ENCODE measurements around the gene TEX11. TPM values are rescaled to one million over a fixed set of nuclear protein-coding genes. Genes with fewer than 3 reads are reported as not detected.
"Not testable (repeated sequence)": the region's sequence is repeated elsewhere in the genome, so short reads cannot be mapped to it uniquely, and the experiment has no call there.

The TEX11 gene
- total RNA-seq, 1 donor from 2014 or later: not detected

DNA sequence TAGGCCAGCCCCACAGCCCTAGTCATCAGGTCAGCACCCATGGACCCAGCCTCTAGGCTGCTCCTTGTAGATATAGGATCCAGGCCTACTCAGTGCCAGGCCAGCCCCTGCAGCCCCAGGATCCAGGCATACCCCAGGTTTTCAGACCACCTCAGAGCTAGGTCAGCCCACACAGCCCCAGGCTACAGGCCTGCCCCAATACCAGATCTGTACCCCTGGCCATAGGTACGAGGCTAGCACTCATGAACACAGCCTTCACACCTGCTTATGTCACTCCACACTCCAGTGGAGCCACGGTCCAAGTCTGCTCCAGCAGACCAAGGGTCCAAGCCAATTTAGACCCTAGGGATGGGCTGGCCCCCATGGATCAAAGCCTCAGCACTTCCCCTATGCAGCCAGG, 272.8 kb downstream of the TEX11 start:
- H3K27me3 Mint-ChIP-seq (ENCODE audit: insufficient read depth): no peaks in the 10 kb centered on the region
- H3K36me3 Mint-ChIP-seq (ENCODE audit: low read depth): no peaks in the 10 kb centered on the region
- no peak overlapping the region for H3K27ac Mint-ChIP-seq
- H3K4me3 Mint-ChIP-seq: no peak overlapping the region
- no peak for DNase-seq (ENCODE audit: low spot score)
- H3K9me3 Mint-ChIP-seq: peaks cover 3% of the 10 kb centered on the region
- intact Hi-C loops (cut with micrococcal nuclease): no loop called here
- H3K4me1 Mint-ChIP-seq (ENCODE audit: low read depth): no peaks in the 10 kb centered on the region

DNA sequence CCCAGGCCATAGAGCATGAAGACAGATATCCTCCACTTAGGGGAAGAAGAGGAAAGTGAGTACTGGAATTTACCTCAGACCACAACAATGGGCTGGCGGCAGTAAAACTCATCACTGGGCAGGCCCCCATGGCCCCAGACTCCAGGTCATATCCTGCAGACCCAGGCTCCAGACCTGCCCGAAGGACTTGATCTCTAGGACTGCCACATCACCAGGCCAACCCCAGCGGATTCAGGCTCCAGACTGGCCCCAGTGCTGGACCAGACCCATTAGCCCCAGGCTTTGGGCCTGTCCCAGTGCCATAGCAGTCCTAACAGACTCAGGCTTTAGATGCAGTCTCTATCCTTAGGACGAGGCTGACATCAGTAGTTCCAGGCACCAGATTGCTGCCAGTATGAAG, 273.3 kb downstream of the TEX11 start:
- Mint-ChIP-seq H3K4me1 (ENCODE audit: low read depth) (no peaks in the 10 kb centered on the region), H3K27ac (no peak overlapping the region), H3K9me3 (peaks cover 3% of the 10 kb centered on the region), H3K4me3 (no peak overlapping the region), H3K36me3 (ENCODE audit: low read depth) (no peaks in the 10 kb centered on the region), H3K27me3 (ENCODE audit: insufficient read depth) (no peaks in the 10 kb centered on the region)
- no peak for DNase-seq (ENCODE audit: low spot score)
- intact Hi-C loops (cut with micrococcal nuclease): no loop called here

DNA sequence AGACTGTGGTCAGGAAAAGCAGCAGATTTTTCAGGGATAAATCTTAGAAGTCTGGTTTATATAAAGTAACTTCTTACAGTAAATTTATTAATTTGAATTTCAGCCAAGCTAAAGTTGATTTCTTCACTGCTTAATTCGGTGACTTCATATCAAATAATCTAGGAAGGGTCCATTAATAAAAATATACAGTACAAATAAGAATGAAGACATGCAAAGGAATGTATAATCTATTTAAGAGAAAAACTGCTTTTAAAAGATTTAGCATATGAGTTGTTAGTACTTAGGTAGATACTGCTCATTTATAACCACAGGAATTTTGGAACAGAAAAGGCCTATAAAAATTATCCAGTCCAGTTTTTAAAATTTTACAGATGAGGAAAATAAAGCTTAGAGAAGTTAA, 286.8 kb downstream of the TEX11 start:
- no peaks in the 10 kb centered on the region for H3K9me3 Mint-ChIP-seq
- no peak for DNase-seq (ENCODE audit: low spot score)
- intact Hi-C loops (cut with micrococcal nuclease): no loop called here
- no peaks in the 10 kb centered on the region for H3K36me3 Mint-ChIP-seq (ENCODE audit: low read depth)
- H3K4me1 Mint-ChIP-seq (ENCODE audit: low read depth): no peaks in the 10 kb centered on the region
- H3K27ac Mint-ChIP-seq: no peak overlapping the region
- H3K4me3 Mint-ChIP-seq: no peak overlapping the region
- peaks cover 7% of the 10 kb centered on the region for H3K27me3 Mint-ChIP-seq (ENCODE audit: insufficient read depth)

DNA sequence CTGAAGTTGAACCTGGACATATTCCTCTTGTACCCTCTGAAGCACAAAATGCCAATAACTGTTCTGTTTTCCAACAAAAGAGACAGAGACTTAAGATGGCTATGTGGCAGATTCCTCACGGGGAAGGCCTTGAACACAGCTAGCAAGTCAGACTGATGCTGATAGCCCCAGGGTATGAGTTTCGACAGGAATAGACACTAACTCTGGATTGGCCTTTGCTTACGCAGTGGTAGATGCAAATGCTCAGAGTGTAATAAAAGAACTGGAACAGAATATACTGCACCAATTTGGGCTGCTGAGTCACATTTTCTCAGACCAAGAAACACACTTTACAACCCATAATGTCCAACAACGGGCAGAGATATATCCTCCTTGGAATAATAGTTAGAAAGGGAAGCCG, 290.0 kb downstream of the TEX11 start:
- Mint-ChIP-seq H3K4me3 (no peak overlapping the region), H3K4me1 (ENCODE audit: low read depth) (no peaks in the 10 kb centered on the region), H3K36me3 (ENCODE audit: low read depth) (no peaks in the 10 kb centered on the region), H3K27me3 (ENCODE audit: insufficient read depth) (peaks cover 5% of the 10 kb centered on the region), H3K27ac (no peak overlapping the region), H3K9me3 (no peaks in the 10 kb centered on the region)
- DNase-seq (ENCODE audit: low spot score): no peak
- intact Hi-C loops (cut with micrococcal nuclease): no loop called here

DNA sequence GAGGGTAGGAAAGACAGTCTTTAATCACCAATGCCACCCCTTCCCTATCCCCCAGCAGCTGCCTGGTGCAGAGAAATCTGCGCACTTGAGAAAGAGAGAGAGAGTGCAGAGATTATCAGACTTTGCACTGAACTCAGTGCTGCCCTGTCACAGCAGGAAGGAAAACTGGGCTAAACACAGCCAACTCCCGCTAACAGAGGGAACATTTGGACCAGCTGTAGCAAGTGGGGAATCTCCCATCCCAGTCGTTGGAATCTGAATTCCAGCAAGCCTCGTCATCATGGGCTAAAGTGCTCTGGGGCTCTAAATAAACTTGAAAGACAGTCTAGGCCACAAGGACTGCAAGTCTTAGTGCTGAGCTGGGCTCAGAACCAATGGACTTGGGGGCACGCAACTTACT, 295.2 kb downstream of the TEX11 start:
- Mint-ChIP-seq H3K4me3 (no peak overlapping the region), H3K36me3 (ENCODE audit: low read depth) (no peaks in the 10 kb centered on the region), H3K9me3 (no peaks in the 10 kb centered on the region), H3K27ac (no peak overlapping the region), H3K4me1 (ENCODE audit: low read depth) (peaks cover 9% of the 10 kb centered on the region), H3K27me3 (ENCODE audit: insufficient read depth) (peaks cover 5% of the 10 kb centered on the region)
- no peak for DNase-seq (ENCODE audit: low spot score)
- intact Hi-C loops (cut with micrococcal nuclease): no loop called here

DNA sequence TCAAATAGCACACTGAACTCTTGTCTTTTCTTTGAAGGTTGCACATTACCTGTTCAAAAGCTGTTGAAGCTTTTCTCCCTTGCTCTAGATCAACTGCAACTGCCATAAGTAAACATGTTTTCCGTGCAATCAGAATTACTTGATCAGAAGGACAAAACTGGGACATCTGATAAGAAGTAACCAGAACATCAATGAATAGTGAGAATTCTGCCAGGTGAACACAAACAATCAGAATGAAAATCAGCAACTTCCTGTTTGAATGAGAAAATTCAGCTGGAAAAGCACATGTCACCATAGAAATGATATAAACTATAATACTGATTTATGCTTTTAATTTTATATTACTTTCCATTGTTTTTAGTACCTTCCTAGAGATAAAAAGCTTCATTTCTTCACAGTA, 303.2 kb downstream of the TEX11 start:
- DNase-seq (ENCODE audit: low spot score): no peak
- Mint-ChIP-seq H3K27me3 (ENCODE audit: insufficient read depth) (peaks cover 4% of the 10 kb centered on the region), H3K36me3 (ENCODE audit: low read depth) (no peaks in the 10 kb centered on the region), H3K9me3 (no peaks in the 10 kb centered on the region), H3K27ac (no peak overlapping the region), H3K4me3 (no peak overlapping the region), H3K4me1 (ENCODE audit: low read depth) (peaks cover 1% of the 10 kb centered on the region)
- intact Hi-C loops (cut with micrococcal nuclease): no loop called here

DNA sequence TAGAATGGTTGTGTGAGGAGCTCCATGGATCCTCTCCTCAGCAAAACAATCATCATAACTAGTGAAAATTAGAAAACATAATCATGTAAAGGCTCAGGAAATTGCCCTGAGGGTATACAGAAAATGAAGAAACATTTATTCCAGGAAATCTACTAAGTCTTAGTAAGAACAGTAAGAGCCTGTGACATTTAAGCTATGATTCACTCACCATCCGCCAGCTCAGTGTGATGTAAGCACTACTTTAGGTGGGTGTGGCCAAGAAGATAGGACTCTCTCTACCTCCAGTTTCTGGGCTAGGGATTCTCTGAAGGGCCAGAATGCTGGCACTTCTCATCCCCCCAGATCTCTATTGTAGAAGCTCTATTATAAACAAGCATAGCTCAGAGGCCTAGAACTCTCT, 316.4 kb downstream of the TEX11 start:
- H3K4me3 Mint-ChIP-seq: no peak overlapping the region
- intact Hi-C loops (cut with micrococcal nuclease): loop anchor here (1.0 to 10.0 kb wide), 5 partner anchors 39 to 257 kb away; no protein-coding TSS in a partner anchor
- peak; percentile 5 for DNase-seq (ENCODE audit: low spot score)

DNA sequence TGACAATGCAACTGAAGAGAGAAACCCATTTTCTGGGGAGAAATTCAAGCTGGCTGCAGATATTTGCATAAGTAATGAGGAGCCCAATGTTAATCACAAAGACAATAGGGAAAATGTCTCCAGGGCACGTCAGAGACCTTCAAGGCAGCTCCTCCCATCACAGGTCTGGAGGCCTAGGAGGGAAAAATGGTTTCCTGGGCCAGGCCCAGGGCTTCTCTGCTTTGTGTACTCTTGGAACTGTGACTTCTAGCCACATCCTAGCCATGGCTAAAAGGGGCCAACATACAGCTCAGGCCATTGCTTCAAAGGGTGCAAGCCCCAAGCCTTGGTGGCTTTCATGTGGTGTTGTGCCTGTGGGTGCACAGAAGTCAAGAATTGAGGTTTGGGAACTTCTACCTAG, 321.4 kb downstream of the TEX11 start:
- H3K4me1 Mint-ChIP-seq (ENCODE audit: low read depth); H3K36me3 Mint-ChIP-seq (ENCODE audit: low read depth); H3K4me3 Mint-ChIP-seq; H3K27ac Mint-ChIP-seq; intact Hi-C loops (cut with micrococcal nuclease); DNase-seq (ENCODE audit: low spot score); H3K27me3 Mint-ChIP-seq (ENCODE audit: insufficient read depth): not testable (repeated sequence)
- peaks cover 15% of the 10 kb centered on the region for H3K9me3 Mint-ChIP-seq

More for the DNA sequence above, 316.4 kb downstream of the TEX11 start:
- peaks cover 7% of the 10 kb centered on the region for H3K36me3 Mint-ChIP-seq (ENCODE audit: low read depth)
- peak overlapping the region; percentile 73 for H3K27ac Mint-ChIP-seq
- peaks cover 24% of the 10 kb centered on the region for H3K9me3 Mint-ChIP-seq
- H3K27me3 Mint-ChIP-seq (ENCODE audit: insufficient read depth): no peaks in the 10 kb centered on the region
- peaks cover 25% of the 10 kb centered on the region for H3K4me1 Mint-ChIP-seq (ENCODE audit: low read depth)

DNA sequence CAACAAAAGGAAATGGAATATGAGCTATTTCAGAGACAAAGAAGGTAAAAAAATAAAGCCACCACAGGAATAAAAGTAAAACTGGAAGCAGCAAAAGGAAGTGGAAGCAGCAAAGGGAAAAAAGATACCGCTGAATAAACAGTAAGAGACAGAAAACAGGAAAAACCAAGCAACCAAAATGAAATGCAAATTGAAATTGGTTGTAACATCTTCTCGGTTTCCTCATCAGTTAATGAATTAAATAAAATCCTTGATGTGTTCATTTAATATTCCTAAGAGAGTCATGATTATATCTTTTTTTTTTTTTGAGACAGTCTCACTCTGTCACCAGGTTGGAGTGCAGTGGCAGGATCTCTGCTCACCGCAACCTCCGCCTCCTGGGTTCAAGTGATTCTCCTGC, 331.1 kb downstream of the TEX11 start:
- Mint-ChIP-seq H3K9me3 (no peaks in the 10 kb centered on the region), H3K27me3 (ENCODE audit: insufficient read depth) (peaks cover 2% of the 10 kb centered on the region), H3K27ac (no peak overlapping the region), H3K4me1 (ENCODE audit: low read depth) (no peaks in the 10 kb centered on the region), H3K36me3 (ENCODE audit: low read depth) (no peaks in the 10 kb centered on the region), H3K4me3 (no peak overlapping the region)
- no peak for DNase-seq (ENCODE audit: low spot score)
- intact Hi-C loops (cut with micrococcal nuclease): no loop called here

DNA sequence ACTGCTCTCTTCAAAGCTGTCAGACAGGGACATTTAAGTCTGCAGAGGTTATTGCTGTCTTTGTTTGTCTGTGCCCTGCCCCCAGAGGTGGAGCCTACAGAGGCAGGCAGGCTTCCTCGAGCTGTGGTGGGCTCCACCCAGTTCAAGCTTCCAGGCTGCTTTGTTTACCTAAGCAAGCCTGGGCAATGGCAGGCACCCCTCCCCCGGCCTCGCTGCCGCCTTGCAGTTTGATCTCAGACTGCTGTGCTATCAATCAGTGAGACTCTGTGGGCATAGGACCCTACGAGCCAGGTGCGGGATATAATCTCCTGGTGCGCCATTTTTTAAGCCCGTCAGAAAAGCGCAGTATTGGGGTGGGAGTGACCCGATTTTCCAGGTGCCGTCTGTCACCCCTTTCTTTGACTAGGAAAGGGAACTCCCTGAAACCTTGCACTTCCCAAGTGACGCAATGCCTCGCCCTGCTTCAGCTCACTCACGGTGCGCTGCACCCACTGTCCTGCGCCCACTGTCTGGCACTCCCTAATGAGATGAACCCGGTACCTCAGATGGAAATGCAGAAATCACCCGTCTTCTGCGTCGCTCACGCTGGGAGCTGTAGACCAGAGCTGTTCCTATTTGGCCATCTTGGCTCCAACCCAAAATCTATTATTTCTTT, 338.5 kb downstream of the TEX11 start:
- H3K27ac Mint-ChIP-seq; H3K9me3 Mint-ChIP-seq; H3K4me1 Mint-ChIP-seq (ENCODE audit: low read depth); H3K4me3 Mint-ChIP-seq; H3K36me3 Mint-ChIP-seq (ENCODE audit: low read depth); DNase-seq (ENCODE audit: low spot score); H3K27me3 Mint-ChIP-seq (ENCODE audit: insufficient read depth); intact Hi-C loops (cut with micrococcal nuclease): not testable (repeated sequence)

DNA sequence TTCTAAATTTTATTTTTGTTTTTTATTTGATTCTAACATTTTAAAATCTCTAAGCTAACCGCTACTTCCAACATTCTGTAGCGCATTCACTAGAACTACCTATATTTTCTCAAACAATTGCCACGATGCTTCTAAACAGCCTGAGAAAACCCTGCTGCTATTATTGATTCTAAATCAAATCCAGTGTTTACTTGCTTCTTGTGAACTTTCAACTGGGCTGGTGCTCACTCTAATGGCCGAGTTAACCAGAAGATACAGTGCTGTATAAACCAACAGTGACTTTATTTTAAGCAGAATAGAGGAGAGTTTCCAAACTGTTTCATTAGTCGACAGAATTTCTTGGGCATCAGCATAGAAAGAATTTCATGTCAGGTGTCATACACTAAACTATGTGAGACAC, 353.6 kb downstream of the TEX11 start:
- no peaks in the 10 kb centered on the region for H3K36me3 Mint-ChIP-seq (ENCODE audit: low read depth)
- intact Hi-C loops (cut with micrococcal nuclease): loop anchor here (1.0 to 10.0 kb wide), 3 partner anchors 50 to 103 kb away; no protein-coding TSS in a partner anchor
- H3K4me3 Mint-ChIP-seq: no peak overlapping the region
- H3K27me3 Mint-ChIP-seq (ENCODE audit: insufficient read depth): peaks cover 10% of the 10 kb centered on the region
- no peaks in the 10 kb centered on the region for H3K9me3 Mint-ChIP-seq
- no peak overlapping the region for H3K27ac Mint-ChIP-seq
- DNase-seq (ENCODE audit: low spot score): no peak
- peaks cover 12% of the 10 kb centered on the region for H3K4me1 Mint-ChIP-seq (ENCODE audit: low read depth)

DNA sequence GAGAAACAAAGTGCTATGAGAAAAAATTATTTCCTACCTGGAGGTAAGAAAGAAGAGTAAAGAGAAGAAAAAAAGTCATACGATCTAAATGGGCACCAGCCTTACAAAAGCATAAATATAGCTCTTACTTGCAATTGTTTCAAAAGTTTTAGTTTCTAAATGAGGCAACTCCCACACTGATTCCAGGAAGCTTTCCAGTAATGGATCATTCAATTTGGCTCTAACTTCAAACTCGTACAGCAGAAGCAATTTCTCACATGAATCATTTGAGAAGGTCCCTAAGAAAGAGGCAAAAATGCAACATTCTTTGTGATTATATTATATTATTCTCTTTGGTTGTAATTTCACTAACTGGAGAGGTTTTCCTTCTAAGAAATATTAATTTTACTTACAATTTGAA, 354.0 kb downstream of the TEX11 start:
- peaks cover 10% of the 10 kb centered on the region for H3K27me3 Mint-ChIP-seq (ENCODE audit: insufficient read depth)
- H3K9me3 Mint-ChIP-seq: no peaks in the 10 kb centered on the region
- intact Hi-C loops (cut with micrococcal nuclease): loop anchor here (1.0 to 10.0 kb wide), 3 partner anchors 50 to 103 kb away; no protein-coding TSS in a partner anchor
- H3K4me3 Mint-ChIP-seq: no peak overlapping the region
- no peak overlapping the region for H3K27ac Mint-ChIP-seq
- H3K4me1 Mint-ChIP-seq (ENCODE audit: low read depth): peaks cover 12% of the 10 kb centered on the region
- DNase-seq (ENCODE audit: low spot score): no peak
- H3K36me3 Mint-ChIP-seq (ENCODE audit: low read depth): no peaks in the 10 kb centered on the region

DNA sequence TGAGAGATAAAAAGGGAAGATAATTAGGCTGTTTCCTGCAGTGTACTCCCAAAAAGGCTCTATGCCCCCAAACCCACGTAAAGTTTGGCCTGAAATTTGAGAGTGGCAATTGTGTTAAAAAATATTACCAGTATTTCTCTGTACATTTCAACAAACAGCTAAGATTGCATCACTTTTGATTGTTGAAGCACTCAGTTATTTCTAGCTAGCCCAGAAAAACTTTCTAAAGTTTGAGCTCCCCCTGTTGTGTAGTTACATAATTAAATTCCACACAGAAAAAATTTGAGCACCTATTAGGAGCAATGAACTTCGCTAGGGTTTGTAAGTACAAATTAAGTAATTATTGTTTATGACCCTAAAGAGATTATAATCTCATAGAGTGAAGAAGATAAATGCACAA, 354.4 kb downstream of the TEX11 start:
- H3K4me3 Mint-ChIP-seq: no peak overlapping the region
- intact Hi-C loops (cut with micrococcal nuclease): loop anchor here (1.0 to 10.0 kb wide), 3 partner anchors 49 to 103 kb away; no protein-coding TSS in a partner anchor
- no peaks in the 10 kb centered on the region for H3K9me3 Mint-ChIP-seq
- H3K4me1 Mint-ChIP-seq (ENCODE audit: low read depth): peaks cover 12% of the 10 kb centered on the region
- H3K27ac Mint-ChIP-seq: no peak overlapping the region
- DNase-seq (ENCODE audit: low spot score): no peak
- peaks cover 10% of the 10 kb centered on the region for H3K27me3 Mint-ChIP-seq (ENCODE audit: insufficient read depth)
- H3K36me3 Mint-ChIP-seq (ENCODE audit: low read depth): no peaks in the 10 kb centered on the region

DNA sequence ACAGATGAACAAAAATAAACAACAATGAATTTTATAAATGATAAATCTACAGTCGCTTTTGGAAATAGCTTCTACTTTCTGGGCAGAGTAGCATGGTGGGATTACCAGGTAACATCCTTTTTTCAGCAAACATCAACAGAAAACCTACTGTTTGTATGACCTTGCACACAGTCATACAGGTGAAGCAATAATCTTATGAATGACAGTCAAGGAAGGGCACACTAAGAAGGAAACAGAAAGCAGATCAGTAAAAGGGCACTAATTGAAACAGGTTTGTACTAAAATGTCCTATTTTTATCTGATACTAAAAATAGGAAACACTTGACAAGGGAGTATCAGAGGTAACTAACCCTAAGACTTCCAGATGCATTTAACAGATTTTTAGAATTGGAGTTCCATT, 355.0 kb downstream of the TEX11 start:
- no peak overlapping the region for H3K4me3 Mint-ChIP-seq
- no peak for DNase-seq (ENCODE audit: low spot score)
- no peak overlapping the region for H3K27ac Mint-ChIP-seq
- peaks cover 10% of the 10 kb centered on the region for H3K27me3 Mint-ChIP-seq (ENCODE audit: insufficient read depth)
- H3K4me1 Mint-ChIP-seq (ENCODE audit: low read depth): peaks cover 12% of the 10 kb centered on the region
- no peaks in the 10 kb centered on the region for H3K36me3 Mint-ChIP-seq (ENCODE audit: low read depth)
- intact Hi-C loops (cut with micrococcal nuclease): loop anchor here (2.0 to 10.0 kb wide), 3 partner anchors 39 to 104 kb away; no protein-coding TSS in a partner anchor
- H3K9me3 Mint-ChIP-seq: no peaks in the 10 kb centered on the region
